Upper lobe of left lung (tissue), 6 donors: ENCODE results near the gene LGALS7B. TPM values are rescaled to one million over a fixed set of nuclear protein-coding genes. Genes with fewer than 3 reads are reported as not detected.
A peak's percentile ranks its signal among the peaks of the same experiment; 100 is the strongest.
"Not testable (repeated sequence)": the region's sequence is repeated elsewhere in the genome, so short reads cannot be mapped to it uniquely, and the experiment has no call there.

ENCODE experiments used
- ATAC-seq, 2 donors: fragments of 200-7000 bp; cut with Tn5 transposase; one replicate each; pipeline ENCODE4 v1.9.1; 2022; ENCODE audit warnings: mild to moderate bottlenecking in 2 of 2, moderate library complexity in 2 of 2; ENCODE audit not compliant: low FRiP score in 2 of 2
- DNase-seq, 2 donors: peaks; one replicate each; pipeline ENCODE4 v3.0.0-alpha.2; 2019 to 2020
- H3K27ac ChIP-seq, 4 donors: fragments of 200-600 bp; sonication (generic); one replicate each; pipeline ENCODE4 v1.5.1; 2016 to 2019
- H3K27me3 ChIP-seq, 4 donors: fragments of 200-600 bp; sonication (generic); one replicate each; pipeline ENCODE4 v1.5.1; 2017 to 2019
- H3K36me3 ChIP-seq, 4 donors: fragments of 200-600 bp; sonication (generic); one replicate each; pipeline ENCODE4 v1.5.1; 2016 to 2019
- H3K4me1 ChIP-seq, 4 donors: fragments of 200-600 bp; sonication (generic); one replicate each; pipeline ENCODE4 v1.5.1; 2018 to 2019
- H3K4me3 ChIP-seq, 4 donors: fragments of 200-600 bp; sonication (generic); one replicate each; pipeline ENCODE4 v1.5.1; 2017 to 2019; ENCODE audit warnings: mild to moderate bottlenecking in 2 of 4, moderate library complexity in 1 of 4
- H3K9me3 ChIP-seq, 4 donors: fragments of 200-600 bp; sonication (generic); one replicate each; pipeline ENCODE4 v1.5.1; 2018 to 2019
- CTCF ChIP-seq, 6 experiments: fragments of 450-650 bp in 4 of 6; fragments of 200-600 bp in 2 of 6; sonication (generic) in 2 of 6; IDR thresholded peaks; one replicate each; pipeline ENCODE4 v1.5.1; 2016 to 2019; ENCODE audit warnings: antibody characterized with exemption in 6 of 6
- EP300 ChIP-seq, 4 donors: sonication (generic); formaldehyde crosslinking; IDR thresholded peaks; one replicate each; pipeline ENCODE4 v1.5.1; 2017; ENCODE audit warnings: antibody characterized with exemption in 4 of 4, control low read depth in 2 of 4
- POLR2A ChIP-seq, 4 donors: fragments of 450-650 bp; IDR thresholded peaks; one replicate each; pipeline ENCODE4 v1.5.1; 2016 to 2017; ENCODE audit warnings: antibody characterized with exemption in 4 of 4, mild to moderate bottlenecking in 2 of 4
- POLR2AphosphoS5 ChIP-seq, 2 donors: sonication (generic); formaldehyde crosslinking; IDR thresholded peaks; one replicate each; pipeline ENCODE4 v1.5.1; 2017; ENCODE audit warnings: antibody characterized with exemption in 2 of 2
- WGBS, 2 donors: methylation state at CpG; one replicate each; pipeline ENCODE4 v1.1.5; 2017 to 2018; 5-methylcytosine and 5-hydroxymethylcytosine counted together
- total RNA-seq, 6 donors: library from RNA; depleted of rRNA in 4 of 6; stranded (reverse); fragments of >200 nt in 4 of 6; gene quantifications; one replicate each; pipeline versions ENCODE4 v1.1.0 to v1.2.1, GENCODE V29; 2016 to 2021
- donor health status: DM: no; HTN: no; CAD: no; lungs with moderate emphysema.
- donor health status: DM: no; HTN: yes; CAD: no; lungs with severe emphysema.

LGALS7B gene
- total RNA-seq, 6 donors from 2014 or later: 12.4 TPM; not detected in 5

- 55 to 76% methylated on average over 6 of the region's 6 CpGs for WGBS, 2 donors
- Histone ChIP-seq H3K27me3 (no peaks in the 10 kb centered on the region), H3K4me3 (no peak overlapping the region), H3K4me1 (peaks cover 16 to 34% (median 28%) of the 10 kb centered on the region in 4 donors), H3K9me3 (no peaks in the 10 kb centered on the region), H3K36me3 (peaks cover 10 to 52% (median 32%) of the 10 kb centered on the region in 4 donors), H3K27ac (peak overlapping the region in 1 of 4 donors; percentile 1)
- TF ChIP-seq POLR2A (IDR thresholded peaks at IDR 0.05) (no peak), CTCF (IDR thresholded peaks at IDR 0.05) (no peak), EP300 (IDR thresholded peaks at IDR 0.05) (no peak), POLR2AphosphoS5 (IDR thresholded peaks at IDR 0.05) (no peak)
- DNase-seq (no peak), ATAC-seq (no peak)
Observed at GRCh38 chr19:38826856-38827551, 38.0 kb downstream of the LGALS7B start.

GRCh38 chr19:38829203-38829602, 40.2 kb downstream of the LGALS7B start:
- ATAC-seq, H3K27me3 ChIP-seq, H3K4me3 ChIP-seq, H3K9me3 ChIP-seq, H3K27ac ChIP-seq, DNase-seq: not testable (repeated sequence)
- H3K36me3 ChIP-seq: peaks cover 0 to 38% (median 25%) of the 10 kb centered on the region in 4 donors
- TF ChIP-seq CTCF (IDR thresholded peaks at IDR 0.05): peak in 1 of 6 experiments; percentile 12
- peaks cover 24 to 41% (median 35%) of the 10 kb centered on the region in 4 donors for H3K4me1 ChIP-seq
- WGBS, 2 donors: 82 to 87% methylated on average over 7 of the region's 7 CpGs

GRCh38 chr19:38830039-38830733, 41.2 kb downstream of the LGALS7B start:
- no peaks in the 10 kb centered on the region for H3K9me3 ChIP-seq
- WGBS, 2 donors: 74 to 85% methylated on average over 4 of the region's 4 CpGs
- H3K27me3 ChIP-seq: no peaks in the 10 kb centered on the region
- H3K4me1 ChIP-seq: peaks cover 24 to 44% (median 36%) of the 10 kb centered on the region in 4 donors
- H3K36me3 ChIP-seq: peaks cover 0 to 39% (median 25%) of the 10 kb centered on the region in 4 donors
- ATAC-seq: no peak
- TF ChIP-seq POLR2AphosphoS5 (IDR thresholded peaks at IDR 0.05) (no peak), CTCF (IDR thresholded peaks at IDR 0.05) (no peak), POLR2A (IDR thresholded peaks at IDR 0.05) (no peak), EP300 (IDR thresholded peaks at IDR 0.05) (no peak)
- no peak for DNase-seq
- peak overlapping the region in 1 of 4 donors; percentile 84 for H3K4me3 ChIP-seq
- H3K27ac ChIP-seq: peak overlapping the region in 3 of 4 donors; percentile 91 to 97 (median 97)

GRCh38 chr19:38831142-38831605, 42.2 kb downstream of the LGALS7B start:
- peaks cover 24 to 54% (median 38%) of the 10 kb centered on the region in 4 donors for H3K4me1 ChIP-seq
- TF ChIP-seq POLR2A (IDR thresholded peaks at IDR 0.05) (no peak), POLR2AphosphoS5 (IDR thresholded peaks at IDR 0.05) (peak; percentile 14 to 53), CTCF (IDR thresholded peaks at IDR 0.05) (no peak), EP300 (IDR thresholded peaks at IDR 0.05) (peak in 1 of 4 donors; percentile 39)
- ATAC-seq (peak; percentile 73 to 87), DNase-seq (peak; percentile 92)
- peak overlapping the region; percentile 91 to 97 (median 94) for H3K27ac ChIP-seq
- H3K36me3 ChIP-seq: peaks cover 4 to 46% (median 32%) of the 10 kb centered on the region in 4 donors
- H3K4me3 ChIP-seq: peak overlapping the region; percentile 62 to 93 (median 82)
- H3K27me3 ChIP-seq: no peaks in the 10 kb centered on the region
- no peaks in the 10 kb centered on the region for H3K9me3 ChIP-seq
- 0 to 4% methylated on average over 1 to 16 of the region's 16 CpGs for WGBS, 2 donors
